T-helper 2 cell (primary cell): ENCODE results near the gene CEACAM6.
"Not testable (repeated sequence)": the region's sequence is repeated elsewhere in the genome, so short reads cannot be mapped to it uniquely, and the experiment has no call there.

Source experiments
- DNase-seq, 5 experiments: peaks; one replicate each; pipeline versions ENCODE4 v3.0.0 to v3.0.0-alpha.2; 2012 to 2022
- total RNA-seq, 2 donors: gene quantifications; one replicate each; lab custom pipeline; 2026; lab: John Stamatoyannopoulos, UW

The CEACAM6 gene
- 0 reads per million in 2 donors for total RNA-seq

GRCh38 chr19:41755328-41755913, at the start of gene CEACAM6:
Gene CEACAM6, plus strand, starts transcription at chr19:41755530. Its CDS starts 109 bp downstream, at chr19:41755639.
- no peak for DNase-seq

GRCh38 chr19:41706741-41707501, 48.4 kb upstream of the CEACAM6 start:
- DNase-seq = peak; percentile 36 to 66 (median 56)

- no peak for DNase-seq
Observed at GRCh38 chr19:41707502-41707812, 47.9 kb upstream of the CEACAM6 start.

GRCh38 chr19:41707871-41708371, 47.4 kb upstream of the CEACAM6 start:
- no peak for DNase-seq

GRCh38 chr19:41708481-41708880, 46.8 kb upstream of the CEACAM6 start, which contains the start of gene CEACAM5:
Gene CEACAM5, plus strand, starts transcription at chr19:41708626. Its CDS starts 106 bp downstream, at chr19:41708732.
- no peak for DNase-seq

- DNase-seq = not testable (repeated sequence)
Observed at GRCh38 chr19:41709516-41709915, 45.8 kb upstream of the CEACAM6 start.

GRCh38 chr19:41709951-41710645, 45.2 kb upstream of the CEACAM6 start:
- DNase-seq = no peak

- no peak for DNase-seq
Observed at GRCh38 chr19:41711376-41712261, 43.7 kb upstream of the CEACAM6 start.

GRCh38 chr19:41714598-41714997, 40.7 kb upstream of the CEACAM6 start:
- no peak for DNase-seq

- DNase-seq = no peak
Observed at GRCh38 chr19:41718761-41719160, 36.6 kb upstream of the CEACAM6 start.

GRCh38 chr19:41720103-41720502, 35.2 kb upstream of the CEACAM6 start:
- no peak for DNase-seq

GRCh38 chr19:41726493-41726892, 28.8 kb upstream of the CEACAM6 start:
- DNase-seq = no peak

GRCh38 chr19:41734156-41734555, 21.2 kb upstream of the CEACAM6 start:
- no peak for DNase-seq

GRCh38 chr19:41734585-41734984, 20.7 kb upstream of the CEACAM6 start:
- DNase-seq = no peak

- no peak for DNase-seq
Observed at GRCh38 chr19:41735071-41735600, 20.2 kb upstream of the CEACAM6 start.

GRCh38 chr19:41739361-41739760, 16.0 kb upstream of the CEACAM6 start:
- DNase-seq = no peak

GRCh38 chr19:41740415-41741243, 14.7 kb upstream of the CEACAM6 start:
- peak in 1 of 5 experiments; percentile 21 for DNase-seq

- no peak for DNase-seq
Observed at GRCh38 chr19:41741244-41741554, 14.1 kb upstream of the CEACAM6 start.

- DNase-seq = no peak
Observed at GRCh38 chr19:41744850-41745249, 10.5 kb upstream of the CEACAM6 start.

GRCh38 chr19:41745756-41746155, 9.6 kb upstream of the CEACAM6 start:
- no peak for DNase-seq

- peak in 3 of 5 experiments; percentile 9 to 47 (median 15) for DNase-seq
Observed at GRCh38 chr19:41746593-41747227, 8.6 kb upstream of the CEACAM6 start.
